GM19455 (cell line): Measurements from ENCODE around the gene CRYL1.
"Not testable (repeated sequence)": the region's sequence is repeated elsewhere in the genome, so short reads cannot be mapped to it uniquely, and the experiment has no call there.

Source experiments
- ATAC-seq: cut with Tn5 transposase; IDR thresholded peaks from one replicate; pipeline ENCODE4 v1.9.1; 2021; ENCODE audit not compliant: unreplicated experiment

CRYL1 gene

GRCh38 chr13:20461481-20461859 is 64.2 kb downstream of the CRYL1 start:
- no peak for ATAC-seq

GRCh38 chr13:20460761-20461160 is 64.9 kb downstream of the CRYL1 start:
- ATAC-seq: no peak

- no peak for ATAC-seq
Observed at GRCh38 chr13:20457670-20458069, 68.0 kb downstream of the CRYL1 start.

- no peak for ATAC-seq
Observed at GRCh38 chr13:20456737-20457136, 68.9 kb downstream of the CRYL1 start.

- no peak for ATAC-seq
Observed at GRCh38 chr13:20451397-20451796, 74.3 kb downstream of the CRYL1 start.

- ATAC-seq: no peak
Observed at GRCh38 chr13:20448470-20448869, 77.2 kb downstream of the CRYL1 start.

- ATAC-seq: no peak
Observed at GRCh38 chr13:20446900-20447299, 78.8 kb downstream of the CRYL1 start.

- ATAC-seq: no peak
Observed at GRCh38 chr13:20446405-20446804, 79.3 kb downstream of the CRYL1 start.

GRCh38 chr13:20442798-20443381 is 82.8 kb downstream of the CRYL1 start:
- ATAC-seq: no peak

GRCh38 chr13:20442375-20442774 is 83.3 kb downstream of the CRYL1 start:
- ATAC-seq: no peak

GRCh38 chr13:20441879-20442278 is 83.8 kb downstream of the CRYL1 start:
- no peak for ATAC-seq

- ATAC-seq: no peak
Observed at GRCh38 chr13:20441056-20441455, 84.6 kb downstream of the CRYL1 start.

GRCh38 chr13:20439261-20439660 is 86.4 kb downstream of the CRYL1 start:
- ATAC-seq: no peak

- ATAC-seq: no peak
Observed at GRCh38 chr13:20438801-20439200, 86.9 kb downstream of the CRYL1 start.

- ATAC-seq: no peak
Observed at GRCh38 chr13:20436505-20436904, 89.2 kb downstream of the CRYL1 start.

- no peak for ATAC-seq
Observed at GRCh38 chr13:20435616-20436368, 89.9 kb downstream of the CRYL1 start.

- ATAC-seq: not testable (repeated sequence)
Observed at GRCh38 chr13:20434210-20434609, 91.4 kb downstream of the CRYL1 start.

- no peak for ATAC-seq
Observed at GRCh38 chr13:20431687-20432384, 93.8 kb downstream of the CRYL1 start.

GRCh38 chr13:20431080-20431479 is 94.6 kb downstream of the CRYL1 start:
- no peak for ATAC-seq

GRCh38 chr13:20430296-20430695 is 95.4 kb downstream of the CRYL1 start:
- ATAC-seq: no peak

GRCh38 chr13:20429682-20430081 is 96.0 kb downstream of the CRYL1 start:
- no peak for ATAC-seq
